A172 (cell line): ENCODE results near the gene TMEM236. TPM values are rescaled to one million over a fixed set of nuclear protein-coding genes. Genes with fewer than 3 reads are reported as not detected.
A peak's percentile ranks its signal among the peaks of the same experiment; 100 is the strongest.

Source experiments
- DNase-seq: peaks from one replicate; pipeline ENCODE4 v3.0.0-alpha.2; 2015; ENCODE audit warnings: low spot score
- total RNA-seq: library from RNA; depleted of rRNA; stranded (reverse); fragments of >200 nt; shearing (Covaris generic); gene quantifications from 2 replicates; pipeline ENCODE4 v1.2.3, GENCODE V29; 2014

TMEM236 gene
- total RNA-seq, 1 experiment from 2014 or later = 0.05 TPM

DNA sequence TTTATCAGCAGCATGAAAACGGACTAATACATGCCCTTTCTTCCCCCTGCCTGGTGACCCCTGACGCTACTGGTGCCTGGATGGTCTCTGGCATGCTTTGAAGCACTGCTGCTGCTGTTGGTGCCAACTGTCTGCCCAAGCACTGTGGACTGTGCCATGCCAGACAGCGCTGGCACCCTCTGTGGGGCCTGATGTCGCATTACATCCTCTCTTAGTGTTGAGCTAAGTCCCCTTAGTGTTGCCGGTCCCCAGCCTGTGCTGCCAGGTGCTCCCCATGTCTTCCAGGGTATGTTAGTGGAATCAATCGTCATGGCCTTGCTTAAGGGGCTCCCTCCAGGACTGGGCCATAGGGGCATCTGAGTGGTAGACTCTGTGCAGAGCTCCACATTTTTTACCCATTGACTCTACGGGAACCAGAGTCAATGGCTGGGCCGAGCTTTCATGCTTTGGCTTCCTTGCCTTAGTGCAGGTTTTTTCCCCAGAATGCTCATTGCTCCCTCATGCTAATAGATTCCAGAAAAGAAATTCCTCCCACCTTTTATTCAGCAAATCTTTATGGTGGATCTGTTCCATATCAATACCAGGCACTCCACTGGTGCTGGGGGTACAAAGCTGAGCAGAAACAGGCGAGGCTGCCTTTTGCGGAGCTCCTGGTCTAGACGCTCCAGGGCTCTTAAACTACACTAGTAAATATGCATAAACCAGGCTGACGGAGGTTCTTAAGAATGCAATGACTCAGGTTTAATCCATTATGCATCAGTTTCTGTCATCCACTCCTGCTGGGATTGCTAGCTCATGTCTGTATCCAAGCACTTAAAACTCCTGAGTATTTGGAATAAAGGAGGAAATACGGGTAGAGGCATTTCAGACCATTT lies 35.3 kb downstream of the TMEM236 start:
- DNase-seq = peak; percentile 97

DNA sequence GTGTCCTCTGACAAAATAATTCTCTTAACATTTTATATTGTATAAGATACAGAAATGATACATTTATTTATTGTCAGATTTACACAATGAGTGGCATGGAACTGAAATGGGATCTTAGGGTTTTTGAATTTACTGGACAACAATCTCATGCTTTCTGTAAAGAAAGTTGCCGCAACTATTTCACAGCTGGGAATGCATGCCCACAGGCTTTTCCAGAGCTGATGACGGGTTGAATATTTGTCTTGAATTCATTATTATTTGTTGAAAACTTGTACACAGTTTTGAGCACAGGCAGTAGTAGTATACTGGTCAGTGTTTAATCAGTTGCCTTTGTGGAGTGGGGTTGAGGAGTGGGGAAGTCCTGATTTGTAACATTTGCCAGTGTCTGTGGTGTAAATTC lies 36.6 kb downstream of the TMEM236 start:
- no peak for DNase-seq

DNA sequence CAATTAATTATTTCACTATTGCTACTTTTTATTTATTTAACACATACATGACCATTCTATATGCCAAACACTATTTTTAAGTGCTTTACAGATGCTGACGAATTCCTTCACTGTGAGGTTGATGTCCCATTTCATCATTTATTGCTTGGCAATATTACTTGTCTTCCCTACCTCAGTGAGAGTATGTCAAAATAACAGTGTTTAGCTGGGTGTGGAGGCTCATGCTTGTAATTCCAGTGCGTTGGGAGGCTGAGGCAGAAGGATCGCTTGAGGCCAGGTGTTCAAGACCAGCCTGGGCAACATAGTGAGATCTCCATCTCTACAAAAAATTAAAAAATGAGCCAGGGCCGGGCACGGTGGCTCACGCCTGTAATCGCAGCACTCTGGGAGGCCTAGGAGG lies 37.4 kb downstream of the TMEM236 start:
- DNase-seq = no peak

GRCh38 chr10:17790651-17791050 lies 38.6 kb downstream of the TMEM236 start:
- no peak for DNase-seq

- peak; percentile 5 for DNase-seq
These were observed 41.0 kb downstream of the TMEM236 start for GRCh38 chr10:17792991-17793390.

DNA sequence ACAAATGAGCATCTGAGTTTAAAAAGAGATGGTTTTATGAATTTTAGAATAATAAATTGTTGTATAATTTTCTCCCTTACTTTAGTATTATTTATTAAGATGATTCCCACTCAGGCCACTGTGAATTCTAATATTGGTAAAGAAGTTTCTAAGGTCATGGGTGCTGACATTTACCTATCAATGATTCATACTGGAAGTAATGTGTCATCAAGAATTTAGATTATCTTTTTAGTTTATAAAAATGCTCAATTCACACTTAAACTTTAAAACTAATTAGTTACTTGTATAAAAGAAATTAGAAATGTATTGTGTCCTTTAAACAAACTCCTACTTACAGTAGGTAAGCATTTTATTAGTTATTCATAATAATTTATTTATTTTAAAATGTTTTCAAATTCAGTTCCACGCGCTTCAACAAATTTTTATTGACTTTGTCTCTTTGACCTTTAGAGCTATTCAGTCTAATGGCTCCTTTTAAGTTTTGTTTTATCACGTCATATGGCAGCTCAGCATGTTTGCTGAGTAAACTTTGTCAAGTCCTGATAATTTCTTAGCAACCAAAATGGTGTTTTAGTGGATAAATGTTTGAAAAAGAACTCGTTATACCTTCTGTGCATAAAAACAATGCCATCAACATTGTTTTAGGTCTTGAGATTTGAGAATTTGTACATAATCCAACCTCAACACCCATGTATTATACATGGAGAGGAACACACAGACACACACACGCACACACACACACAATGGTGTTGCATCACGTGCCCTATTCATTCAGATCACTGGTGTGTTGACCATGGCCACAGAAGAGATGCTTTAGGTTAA lies 42.0 kb downstream of the TMEM236 start:
- no peak for DNase-seq

DNA sequence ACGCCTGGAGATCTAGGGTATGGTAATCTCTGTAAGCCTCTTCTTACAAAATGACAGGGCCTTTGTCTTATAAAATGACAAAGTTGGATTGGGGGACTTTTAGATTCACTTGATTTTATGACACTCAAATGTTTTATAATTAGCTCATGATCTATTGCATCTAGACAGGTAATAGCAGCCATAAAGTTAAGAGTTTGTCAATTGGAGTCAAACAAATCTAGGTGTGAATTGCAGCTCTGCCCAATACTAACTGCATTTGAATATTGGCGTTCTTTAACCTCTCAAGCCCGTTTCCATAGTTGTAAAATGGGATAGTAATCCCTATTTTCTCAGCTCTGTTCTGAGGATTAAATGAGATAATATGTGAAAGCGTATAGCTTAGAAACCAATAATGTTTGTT lies 43.1 kb downstream of the TMEM236 start:
- DNase-seq = no peak

DNA sequence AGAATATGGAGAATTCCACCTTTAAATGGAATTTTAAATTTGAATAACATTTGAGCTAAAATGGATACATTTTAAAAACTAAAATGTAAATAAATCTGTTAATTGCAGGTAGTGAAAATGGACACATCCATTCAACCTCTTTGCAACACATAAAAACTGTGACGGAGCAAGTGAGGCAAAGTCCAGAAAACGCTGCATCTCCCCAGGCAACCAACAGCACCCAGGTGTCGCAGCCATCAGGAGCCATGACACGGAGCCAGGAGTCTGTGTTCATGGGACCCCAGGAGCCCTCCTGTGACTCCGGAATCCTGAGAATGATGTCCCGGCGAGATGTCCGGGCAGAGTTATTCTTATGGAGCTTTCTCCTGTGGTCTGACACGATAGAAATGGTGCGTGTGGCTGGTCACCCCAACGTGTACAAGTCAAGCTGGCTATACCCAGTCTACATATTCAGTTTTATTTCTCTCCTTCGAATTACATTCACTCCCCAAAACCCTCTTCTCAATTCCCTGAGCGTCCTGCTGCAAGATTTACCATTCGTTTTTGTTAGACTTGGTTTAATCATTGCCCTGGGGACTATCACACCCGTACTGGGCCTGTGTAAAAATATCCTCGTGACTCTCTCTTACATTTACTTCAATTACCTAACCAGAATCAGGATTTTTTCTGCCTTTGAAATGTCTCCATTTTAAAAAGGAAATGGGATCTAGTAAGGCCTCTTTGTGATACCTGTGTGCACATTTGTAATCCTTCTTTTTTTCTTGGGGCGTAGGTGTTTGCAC lies 44.0 kb downstream of the TMEM236 start:
- no peak for DNase-seq

DNA sequence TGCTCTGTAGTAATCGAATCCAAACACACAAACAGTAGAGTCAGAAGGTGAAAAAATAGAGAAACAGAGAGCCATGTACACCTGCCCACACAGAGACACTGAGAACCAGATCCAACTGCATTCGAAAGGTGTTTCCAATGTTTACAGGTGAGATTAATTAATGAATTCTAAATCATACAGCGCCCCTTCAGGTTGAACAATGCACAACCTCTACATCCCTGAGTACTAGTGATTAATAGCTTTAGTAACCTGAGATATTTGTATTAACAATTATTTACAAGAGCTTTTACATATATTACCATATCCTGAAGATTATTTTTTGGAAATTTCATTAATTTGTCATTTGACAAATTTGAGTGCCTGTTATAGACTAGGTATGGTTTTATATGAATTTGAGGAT lies 49.5 kb downstream of the TMEM236 start:
- DNase-seq = no peak

GRCh38 chr10:17802350-17802749 lies 50.3 kb downstream of the TMEM236 start:
- DNase-seq = no peak

- peak; percentile 2 for DNase-seq
These were observed 51.0 kb downstream of the TMEM236 start for GRCh38 chr10:17802976-17803375.

DNA sequence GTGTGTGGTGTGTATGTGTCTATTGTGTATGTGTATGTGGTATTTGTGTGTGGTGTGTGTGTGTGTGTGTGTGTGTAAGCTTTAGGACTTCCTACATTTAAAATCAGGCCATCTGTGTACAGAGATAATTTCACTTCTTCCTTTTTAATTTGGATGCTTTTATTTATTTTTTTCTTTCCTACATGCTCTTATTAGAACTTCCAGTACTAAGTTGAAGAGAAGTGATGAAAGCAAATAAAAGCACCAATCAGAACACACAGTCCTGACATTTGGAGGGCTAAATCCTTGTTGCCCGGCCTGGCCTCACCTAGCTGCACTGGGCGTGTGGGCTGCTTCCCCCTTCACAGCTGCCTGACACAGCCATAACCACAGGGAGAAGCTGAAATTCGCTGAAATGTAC lies 53.3 kb downstream of the TMEM236 start:
- no peak for DNase-seq

- peak; percentile 23 for DNase-seq
These were observed 54.0 kb downstream of the TMEM236 start for GRCh38 chr10:17805921-17806577.

GRCh38 chr10:17808971-17809841 lies 57.2 kb downstream of the TMEM236 start, which contains the start of gene MRC1:
TSS of gene MRC1 (plus strand) at chr10:17809348. CDS start at chr10:17809466, 118 bp downstream.
- DNase-seq = no peak

DNA sequence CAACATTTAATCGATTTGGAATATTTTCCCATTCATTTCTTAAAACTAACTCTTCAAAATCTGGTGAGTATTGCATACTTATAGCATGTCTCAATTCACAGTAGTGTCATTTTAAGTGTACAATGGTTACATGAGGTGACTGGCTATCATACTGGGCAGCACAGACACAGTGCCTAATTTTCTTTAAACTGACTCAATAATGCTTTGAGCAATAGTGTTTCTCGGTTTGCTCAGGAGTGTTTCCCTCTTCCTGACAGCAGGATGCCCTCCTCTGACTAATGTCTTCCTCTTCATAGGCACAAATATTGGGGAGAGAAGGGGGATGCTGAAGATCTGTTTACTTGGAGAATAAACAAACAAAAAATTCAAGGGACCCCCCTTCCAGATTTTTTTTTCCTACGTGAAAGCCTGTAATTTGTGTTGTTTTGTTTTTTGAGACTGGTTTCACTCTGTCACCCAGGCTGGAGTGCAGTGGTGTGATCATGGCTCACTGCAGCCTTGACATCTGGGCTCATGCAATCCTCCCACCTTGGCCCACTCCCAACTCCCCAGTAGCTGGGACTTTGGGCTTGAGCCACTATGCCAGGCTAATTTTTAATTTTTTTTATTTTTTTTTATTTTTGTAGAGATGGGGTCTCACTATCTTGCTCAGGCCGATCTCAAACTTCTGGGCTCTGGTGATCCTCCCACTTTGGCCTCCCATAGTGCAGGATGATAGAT lies 59.3 kb downstream of the TMEM236 start:
- DNase-seq = peak; percentile 19

DNA sequence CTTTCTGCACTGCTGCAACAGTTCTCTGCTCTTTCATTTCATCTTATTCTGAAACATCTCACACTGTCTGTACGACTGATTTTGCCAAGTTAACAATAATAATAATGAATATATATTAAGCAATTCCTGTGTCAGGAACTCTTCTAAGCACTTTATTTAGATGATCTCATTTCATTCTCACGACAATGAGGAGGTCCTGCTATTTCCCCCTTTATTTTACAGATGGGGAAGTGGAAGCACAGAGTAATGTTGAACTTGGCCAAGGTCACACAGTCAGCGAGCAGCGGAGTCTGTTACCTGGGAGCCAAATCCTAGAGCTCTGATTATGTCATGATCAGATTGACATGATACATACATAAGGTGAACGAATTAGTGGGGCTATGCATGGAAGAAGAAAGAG lies 63.0 kb downstream of the TMEM236 start:
- no peak for DNase-seq

DNA sequence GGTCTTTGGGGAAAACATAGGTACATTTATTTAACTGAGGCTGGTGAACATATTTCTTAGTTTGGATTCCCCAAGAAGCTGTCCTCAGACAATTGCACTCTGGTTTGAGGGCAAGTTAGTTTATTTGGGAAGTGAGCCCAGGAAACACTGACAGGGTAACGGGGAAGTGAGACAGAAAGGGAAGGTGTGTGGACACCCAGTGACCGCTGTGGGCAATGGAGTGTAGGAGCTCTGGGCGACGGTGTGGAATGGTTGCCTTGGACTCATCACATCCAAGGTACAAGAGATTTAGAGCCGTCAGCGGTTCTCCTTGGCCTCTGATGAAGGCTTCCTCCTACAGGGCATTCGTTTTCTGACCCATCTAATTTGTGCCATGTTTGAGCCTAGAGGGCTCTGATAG lies 64.2 kb downstream of the TMEM236 start:
- DNase-seq = no peak

- no peak for DNase-seq
These were observed 65.3 kb downstream of the TMEM236 start for GRCh38 chr10:17817316-17817715.

- DNase-seq = no peak
These were observed 65.8 kb downstream of the TMEM236 start for GRCh38 chr10:17817790-17818189.

GRCh38 chr10:17819836-17820235 lies 67.8 kb downstream of the TMEM236 start:
- DNase-seq = no peak
